ENCODE results near the gene FAM90A1. TPM values are rescaled to one million over a fixed set of nuclear protein-coding genes. Genes with fewer than 3 reads are reported as not detected.

Gene FAM90A1, protein sequence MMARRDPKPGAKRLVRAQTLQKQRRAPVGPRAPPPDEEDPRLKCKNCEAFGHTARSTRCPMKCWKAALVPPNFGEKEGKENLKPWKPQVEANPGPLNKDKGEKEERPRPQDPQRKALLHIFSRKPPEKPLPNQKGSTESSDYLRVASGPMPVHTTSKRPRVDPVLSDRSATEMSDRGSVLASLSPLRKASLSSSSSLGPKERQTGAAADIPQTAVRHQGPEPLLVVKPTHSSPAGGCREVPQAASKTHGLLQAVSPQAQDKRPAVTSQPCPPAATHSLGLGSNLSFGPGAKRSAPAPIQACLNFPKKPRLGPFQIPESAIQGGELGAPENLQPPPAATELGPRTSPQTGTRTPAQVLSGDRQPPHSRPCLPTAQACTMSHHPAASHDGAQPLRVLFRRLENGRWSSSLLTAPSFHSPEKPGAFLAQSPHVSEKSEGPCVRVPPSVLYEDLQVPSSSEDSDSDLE
- total RNA-seq: 0.18 TPM

DNA sequence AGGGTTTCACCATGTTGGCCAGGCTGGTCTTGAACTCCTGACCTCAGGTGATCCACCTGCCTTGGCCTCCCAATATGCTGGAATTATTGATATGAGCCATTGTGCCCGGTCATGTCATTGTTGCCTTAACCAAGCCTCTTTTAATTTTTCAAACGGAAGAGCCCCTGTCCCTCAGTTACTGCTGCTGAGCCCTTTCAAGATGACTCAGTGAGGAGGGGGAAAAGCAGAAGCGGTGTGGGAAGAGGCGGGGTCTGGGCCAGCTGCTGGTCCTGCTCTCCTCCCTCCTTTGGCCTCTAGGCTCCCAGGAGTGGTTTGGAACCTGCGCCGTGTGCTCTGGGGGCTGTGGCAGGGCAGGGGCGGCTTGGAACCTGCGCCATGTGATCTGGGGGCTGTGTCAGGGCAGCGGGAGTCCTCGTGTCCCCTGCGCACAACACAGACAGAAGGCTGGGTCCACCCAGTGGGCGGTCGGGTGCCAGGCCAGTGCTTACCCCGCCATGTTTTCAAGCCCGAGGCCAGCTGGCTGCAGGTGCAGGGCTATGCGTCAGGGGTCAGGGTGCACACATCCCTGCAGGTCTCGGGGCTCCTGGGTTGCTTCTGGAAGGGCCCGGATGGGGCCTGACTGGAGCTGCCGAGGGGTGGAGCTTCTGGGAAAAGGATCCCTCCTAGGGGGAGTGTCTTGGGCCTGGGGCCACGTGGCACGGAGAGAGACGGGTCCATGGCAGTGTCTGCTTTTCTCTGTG is at the start of gene FAM90A1:
FAM90A1 (minus strand) TSS at position 627 of the 740 bp plus-strand sequence. CDS start 2,786 bp downstream, outside the sequence.

Other genes with a start within 250 kb of the FAM90A1 start
- 14.5 TPM for gene FOXJ2, start 194.9 kb downstream of the FAM90A1 start, total RNA-seq
- 5.8 TPM for gene C3AR1, start 161.3 kb downstream of the FAM90A1 start, total RNA-seq
- gene NECAP1, start 145.3 kb downstream of the FAM90A1 start, total RNA-seq: 49.3 TPM
- 1.6 TPM for gene CLEC4A, start 104.0 kb downstream of the FAM90A1 start, total RNA-seq
- gene ZNF705A, start 70.6 kb downstream of the FAM90A1 start, total RNA-seq: not detected
- gene CLEC6A, start 228.3 kb upstream of the FAM90A1 start, total RNA-seq: 0.12 TPM

Data from metanephros (tissue), 1 donor.